Keratinocyte (primary cell): Measurements from ENCODE around the gene DPY19L3. TPM values are rescaled to one million over a fixed set of nuclear protein-coding genes. Genes with fewer than 3 reads are reported as not detected.

Experiments used
- DNase-seq: peaks from one replicate; pipeline ENCODE4 v3.0.0-alpha.2; 2011; ENCODE audit warnings: low read depth, missing footprints, low spot score
- FAIRE-seq: peaks from 2 replicates; lab custom pipeline; 2011; peaks lifted over from hg19 to GRCh38; lab: Jason Lieb, UNC
- H2AFZ ChIP-seq: 2 replicates; pipeline ENCODE4 v1.6.0; 2012; ENCODE audit warnings: low read length, control low read depth, inconsistent platforms; ENCODE audit not compliant: control insufficient read depth
- H3K27ac ChIP-seq: 2 replicates; pipeline ENCODE4 v1.5.1; 2011; ENCODE audit warnings: low read length; ENCODE audit not compliant: control insufficient read depth, insufficient read depth
- H3K27me3 ChIP-seq: 3 replicates; pipeline ENCODE4 v1.6.0; 2011; ENCODE audit warnings: low read length; ENCODE audit not compliant: control insufficient read depth, insufficient read depth; ENCODE audit errors: extremely low read depth
- H3K36me3 ChIP-seq, 2 experiments: 2 replicates in 1 of 2; 3 replicates in 1 of 2; pipeline ENCODE4 v1.5.1; 2011; ENCODE audit warnings: low read length in 2 of 2, mild to moderate bottlenecking in 1 of 2; ENCODE audit not compliant: control insufficient read depth in 2 of 2, insufficient read depth in 2 of 2; ENCODE audit errors: extremely low read depth in 1 of 2
- H3K4me1 ChIP-seq: 3 replicates; pipeline ENCODE4 v1.5.1; 2011; ENCODE audit warnings: low read length; ENCODE audit not compliant: control insufficient read depth, insufficient read depth; ENCODE audit errors: extremely low read depth
- H3K4me2 ChIP-seq: 3 replicates; pipeline ENCODE4 v1.6.0; 2011; ENCODE audit warnings: low read depth, low read length; ENCODE audit not compliant: control insufficient read depth, insufficient read depth; ENCODE audit errors: extremely low read depth
- H3K4me3 ChIP-seq, 3 experiments: fragments of 200-600 bp in 1 of 3; sonication (generic) in 1 of 3; 2 replicates in 2 of 3; 3 replicates in 1 of 3; pipeline ENCODE4 v1.5.1; 2011 to 2016; ENCODE audit warnings: low read length in 3 of 3, mild to moderate bottlenecking in 3 of 3, control low read depth in 2 of 3, inconsistent platforms in 1 of 3, low read depth in 1 of 3, mixed read lengths in 1 of 3, mixed run types in 1 of 3, moderate library complexity in 1 of 3; ENCODE audit not compliant: control insufficient read depth in 2 of 3, insufficient read depth in 2 of 3; ENCODE audit errors: extremely low read depth in 1 of 3
- H3K79me2 ChIP-seq: 2 replicates; pipeline ENCODE4 v1.6.0; 2012; ENCODE audit warnings: low read length; ENCODE audit not compliant: control insufficient read depth, insufficient read depth
- H3K9ac ChIP-seq: 3 replicates; pipeline ENCODE4 v1.6.0; 2011; ENCODE audit warnings: low read length; ENCODE audit not compliant: control insufficient read depth, insufficient read depth; ENCODE audit errors: extremely low read depth
- H3K9me1 ChIP-seq: 3 replicates; pipeline ENCODE4 v1.6.0; 2011; ENCODE audit warnings: low read length; ENCODE audit not compliant: control insufficient read depth, insufficient read depth; ENCODE audit errors: extremely low read depth
- H3K9me3 ChIP-seq: 2 replicates; pipeline ENCODE4 v1.5.1; 2012; ENCODE audit warnings: low read depth, low read length; ENCODE audit not compliant: control insufficient read depth
- H4K20me1 ChIP-seq: 3 replicates; pipeline ENCODE4 v1.6.0; 2011; ENCODE audit warnings: low read length; ENCODE audit not compliant: control insufficient read depth, insufficient read depth; ENCODE audit errors: extremely low read depth
- EZH2 ChIP-seq: IDR thresholded peaks from one replicate; pipeline ENCODE4 v1.6.1; 2012; ENCODE audit warnings: inconsistent platforms, mild to moderate bottlenecking, low read length, moderate library complexity
- dilution Hi-C: fragments of 300-500 bp; cut with MboI; formaldehyde crosslinking; loops from one replicate; pipeline ENCODE4 v1.7.0; 2020; ENCODE audit warnings: low sequenced_read_pairs; ENCODE audit not compliant: extremely low pct_ligation_motif_present
- polyA plus RNA-seq, 5 experiments: library from polyadenylated mRNA; depleted of rRNA in 3 of 5; stranded (reverse) in 3 of 5; stranded (forward) in 1 of 5; unstranded in 1 of 5; fragments of >200 nt; gene quantifications; 1 replicate in 1 of 5; 2 replicates in 3 of 5; 3 replicates in 1 of 5; pipeline versions ENCODE4 v1.2.1 to v1.2.3, GENCODE V29; 2011 to 2012; ENCODE audit warnings: missing spikeins in 2 of 5, low read depth in 1 of 5, low replicate concordance in 1 of 5
- TF ChIP-seq, protein P1 (sequence below), 3 experiments: IDR thresholded peaks in 1 of 3; conservative IDR thresholded peaks in 1 of 3; optimal IDR thresholded peaks in 1 of 3; 2 replicates in 2 of 3; 3 replicates in 1 of 3; pipeline versions ENCODE3 to v1.5.1; 2011; ENCODE audit warnings: low read length in 3 of 3, mild to moderate bottlenecking in 3 of 3, moderate library complexity in 2 of 3, control low read depth in 1 of 3, inconsistent platforms in 1 of 3; ENCODE audit not compliant: insufficient read depth in 2 of 3; ENCODE audit errors: extremely low read depth in 1 of 3

Gene DPY19L3
- polyA plus RNA-seq, 1 donor (not counting 4 experiments of a cell fraction or from before 2014, with no cell fraction given): 10.0 TPM

DNA sequence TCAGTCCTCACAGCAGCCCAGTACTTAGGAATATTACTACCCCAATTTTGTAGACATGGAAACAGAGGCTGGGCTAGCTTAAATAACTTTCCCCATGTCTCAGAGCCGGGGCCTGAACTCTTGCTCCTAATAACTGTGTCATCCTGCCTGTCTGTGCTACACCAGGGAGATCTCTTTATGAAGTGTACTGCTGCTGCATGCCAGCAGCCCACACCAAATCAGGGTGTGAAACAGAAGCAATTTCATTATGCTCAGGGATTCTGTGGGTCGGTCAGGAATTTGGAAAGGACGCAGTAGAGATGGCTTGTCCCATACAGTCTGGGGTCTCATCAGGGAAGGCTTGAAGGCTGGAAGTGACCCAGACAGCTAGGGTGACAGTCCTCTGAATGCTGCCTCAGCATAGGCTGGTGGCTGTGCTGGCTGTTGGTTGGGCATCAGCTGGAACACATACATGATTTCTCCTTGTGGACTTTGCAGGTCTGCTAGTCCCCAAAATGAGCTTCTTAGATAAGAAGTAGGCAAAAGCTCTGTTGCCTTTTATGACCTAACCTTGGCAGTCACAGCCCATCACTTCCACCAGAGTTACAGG, 37.5 kb upstream of the DPY19L3 start:
- TF ChIP-seq, protein P1, sequence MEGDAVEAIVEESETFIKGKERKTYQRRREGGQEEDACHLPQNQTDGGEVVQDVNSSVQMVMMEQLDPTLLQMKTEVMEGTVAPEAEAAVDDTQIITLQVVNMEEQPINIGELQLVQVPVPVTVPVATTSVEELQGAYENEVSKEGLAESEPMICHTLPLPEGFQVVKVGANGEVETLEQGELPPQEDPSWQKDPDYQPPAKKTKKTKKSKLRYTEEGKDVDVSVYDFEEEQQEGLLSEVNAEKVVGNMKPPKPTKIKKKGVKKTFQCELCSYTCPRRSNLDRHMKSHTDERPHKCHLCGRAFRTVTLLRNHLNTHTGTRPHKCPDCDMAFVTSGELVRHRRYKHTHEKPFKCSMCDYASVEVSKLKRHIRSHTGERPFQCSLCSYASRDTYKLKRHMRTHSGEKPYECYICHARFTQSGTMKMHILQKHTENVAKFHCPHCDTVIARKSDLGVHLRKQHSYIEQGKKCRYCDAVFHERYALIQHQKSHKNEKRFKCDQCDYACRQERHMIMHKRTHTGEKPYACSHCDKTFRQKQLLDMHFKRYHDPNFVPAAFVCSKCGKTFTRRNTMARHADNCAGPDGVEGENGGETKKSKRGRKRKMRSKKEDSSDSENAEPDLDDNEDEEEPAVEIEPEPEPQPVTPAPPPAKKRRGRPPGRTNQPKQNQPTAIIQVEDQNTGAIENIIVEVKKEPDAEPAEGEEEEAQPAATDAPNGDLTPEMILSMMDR (optimal IDR thresholded peaks at IDR 0.05 in 1 of 3, IDR thresholded peaks at IDR 0.05 in 1 of 3, conservative IDR thresholded peaks at IDR 0.05 in 1 of 3; ENCODE audit: extremely low read depth in 1 of 3, insufficient read depth in 2 of 3, low read length in 3 of 3): no peak
- TF ChIP-seq EZH2: no peak
- no peak overlapping the region for H3K4me3 ChIP-seq
- no peaks in the 10 kb centered on the region for H3K27me3 ChIP-seq
- FAIRE-seq (no peak), DNase-seq (no peak)
- dilution Hi-C loops: no loop called here
- H3K9ac ChIP-seq: no peak overlapping the region
- H3K9me1 ChIP-seq: no peaks in the 10 kb centered on the region
- peaks cover 3 to 4% of the 10 kb centered on the region in 2 experiments for H3K36me3 ChIP-seq
- H3K9me3 ChIP-seq: no peaks in the 10 kb centered on the region
- peaks cover 5% of the 10 kb centered on the region for H3K4me1 ChIP-seq
- H3K79me2 ChIP-seq: peaks cover 7% of the 10 kb centered on the region
- H3K27ac ChIP-seq: no peak overlapping the region
- no peak overlapping the region for H3K4me2 ChIP-seq
- no peaks in the 10 kb centered on the region for H4K20me1 ChIP-seq
- H2AFZ ChIP-seq: no peak overlapping the region

DNA sequence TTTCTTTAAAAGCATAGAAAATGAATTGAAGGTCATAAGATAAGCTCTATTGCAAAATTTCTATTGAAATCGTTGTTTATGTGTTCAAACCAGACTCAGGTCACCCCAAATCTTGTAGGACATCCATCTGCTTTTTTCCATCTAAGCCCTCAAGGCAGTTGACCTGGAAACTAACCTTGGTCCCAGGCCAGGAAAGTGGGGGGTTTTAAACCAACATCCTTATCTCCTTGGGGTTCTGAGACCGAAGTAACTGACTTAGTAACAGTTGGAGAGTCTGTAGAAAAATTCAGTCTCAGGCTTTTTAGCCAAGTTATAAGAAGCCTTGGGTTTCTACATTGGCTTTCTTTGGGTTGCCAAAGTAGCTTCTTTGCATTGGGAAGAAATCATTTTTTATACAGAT, 36.8 kb upstream of the DPY19L3 start:
- H3K79me2 ChIP-seq: peaks cover 7% of the 10 kb centered on the region
- no peaks in the 10 kb centered on the region for H4K20me1 ChIP-seq

More for the DNA sequence above, 36.8 kb upstream of the DPY19L3 start:
- Histone ChIP-seq H3K4me2 (no peak overlapping the region), H3K9me3 (no peaks in the 10 kb centered on the region), H3K27me3 (no peaks in the 10 kb centered on the region), H3K9me1 (no peaks in the 10 kb centered on the region), H3K36me3 (peaks cover 3 to 4% of the 10 kb centered on the region in 2 experiments), H2AFZ (no peak overlapping the region), H3K4me3 (no peak overlapping the region), H3K4me1 (peaks cover 11% of the 10 kb centered on the region), H3K27ac (no peak overlapping the region), H3K9ac (no peak overlapping the region)
- no peak for TF ChIP-seq EZH2
- TF ChIP-seq, protein P1 (optimal IDR thresholded peaks at IDR 0.05 in 1 of 3, IDR thresholded peaks at IDR 0.05 in 1 of 3, conservative IDR thresholded peaks at IDR 0.05 in 1 of 3; ENCODE audit: extremely low read depth in 1 of 3, insufficient read depth in 2 of 3, low read length in 3 of 3): no peak
- no peak for DNase-seq
- no peak for FAIRE-seq
- dilution Hi-C loops: no loop called here
